ENCODE results near the gene ZNF710.

- TF ChIP-seq CTCF (IDR thresholded peaks at IDR 0.05) (no peak), POLR2A (IDR thresholded peaks at IDR 0.05) (no peak)
Measured at GRCh38 chr15:90082140-90082715, 81.1 kb downstream of the ZNF710 start.
